Measurements from ENCODE around the gene BTBD16.
A peak's percentile ranks its signal among the peaks of the same experiment; 100 is the strongest.

The BTBD16 gene

GRCh38 chr10:122276611-122277208, 5.6 kb downstream of the BTBD16 start:
- no peak for DNase-seq

GRCh38 chr10:122277526-122278136, 6.5 kb downstream of the BTBD16 start:
- no peak for DNase-seq

- DNase-seq = no peak
Observed at GRCh38 chr10:122279725-122280141, 8.6 kb downstream of the BTBD16 start.

GRCh38 chr10:122280156-122280555, 9.1 kb downstream of the BTBD16 start:
- no peak for DNase-seq

GRCh38 chr10:122281018-122281626, 10.0 kb downstream of the BTBD16 start:
- DNase-seq = no peak

- DNase-seq = no peak
Observed at GRCh38 chr10:122281751-122282150, 10.7 kb downstream of the BTBD16 start.

- DNase-seq = no peak
Observed at GRCh38 chr10:122282253-122282671, 11.2 kb downstream of the BTBD16 start.

- no peak for DNase-seq
Observed at GRCh38 chr10:122282909-122283308, 11.8 kb downstream of the BTBD16 start.

GRCh38 chr10:122285506-122286444, 14.7 kb downstream of the BTBD16 start:
- no peak for DNase-seq

GRCh38 chr10:122286867-122287266, 15.8 kb downstream of the BTBD16 start:
- peak; percentile 70 for DNase-seq

- DNase-seq = no peak
Observed at GRCh38 chr10:122287570-122287969, 16.5 kb downstream of the BTBD16 start.

GRCh38 chr10:122288262-122288661, 17.2 kb downstream of the BTBD16 start:
- no peak for DNase-seq

GRCh38 chr10:122288917-122289316, 17.8 kb downstream of the BTBD16 start:
- DNase-seq = peak; percentile 25

- DNase-seq = no peak
Observed at GRCh38 chr10:122290334-122290733, 19.2 kb downstream of the BTBD16 start.

- no peak for DNase-seq
Observed at GRCh38 chr10:122290833-122291532, 19.9 kb downstream of the BTBD16 start.

GRCh38 chr10:122291739-122292138, 20.6 kb downstream of the BTBD16 start:
- DNase-seq = no peak

- DNase-seq = no peak
Observed at GRCh38 chr10:122292376-122292775, 21.3 kb downstream of the BTBD16 start.

- DNase-seq = no peak
Observed at GRCh38 chr10:122293156-122293960, 22.3 kb downstream of the BTBD16 start.

GRCh38 chr10:122293961-122294380, 22.9 kb downstream of the BTBD16 start:
- DNase-seq = no peak

- no peak for DNase-seq
Observed at GRCh38 chr10:122294511-122295450, 23.7 kb downstream of the BTBD16 start.

- DNase-seq = no peak
Observed at GRCh38 chr10:122295451-122295809, 24.3 kb downstream of the BTBD16 start.

All from NCI-H2171 treated with DMSO at 0.1 percent for 48 hours (cell line).